Testis (tissue), 2 donors: ENCODE results near the gene DYNLL1.

Experiments
- CTCF ChIP-seq, 3 experiments: fragments of 450-650 bp in 2 of 3; fragments of 200-600 bp in 1 of 3; sonication (generic) in 1 of 3; IDR thresholded peaks; one replicate each; pipeline ENCODE4 v1.5.1; 2016 to 2019; ENCODE audit warnings: antibody characterized with exemption in 3 of 3, mild to moderate bottlenecking in 2 of 3, moderate library complexity in 1 of 3
- POLR2A ChIP-seq: fragments of 450-650 bp; IDR thresholded peaks from one replicate; pipeline ENCODE4 v1.6.1; 2017; ENCODE audit warnings: antibody characterized with exemption, mild to moderate bottlenecking, moderate library complexity

- TF ChIP-seq CTCF (IDR thresholded peaks at IDR 0.05) (no peak), POLR2A (no peak)
Observed at GRCh38 chr12:120488057-120488640, 7.8 kb upstream of the DYNLL1 start.
